HEK293T (cell line): ENCODE data around the gene SMARCC1.

ENCODE experiments used
- ARNT ChIP-seq: fragments of 450-650 bp; IDR thresholded peaks from 2 replicates; pipeline ENCODE4 v1.6.1; 2017; ENCODE audit warnings: mild to moderate bottlenecking
- BHLHE40 ChIP-seq: fragments of 450-650 bp; IDR thresholded peaks from 2 replicates; pipeline ENCODE4 v1.6.1; 2016; ENCODE audit warnings: mild to moderate bottlenecking, moderate library complexity, borderline replicate concordance
- FOXA1 ChIP-seq: fragments of 450-650 bp; IDR thresholded peaks from 2 replicates; pipeline ENCODE4 v1.6.1; 2016; ENCODE audit warnings: mild to moderate bottlenecking
- FOXK2 ChIP-seq: fragments of 450-650 bp; IDR thresholded peaks from 2 replicates; pipeline ENCODE4 v1.6.1; 2016; ENCODE audit warnings: mild to moderate bottlenecking
- L3MBTL2 ChIP-seq: fragments of 450-650 bp; conservative IDR thresholded peaks from 2 replicates; pipeline ENCODE4 v1.6.1; 2016; ENCODE audit warnings: mild to moderate bottlenecking
- NFRKB ChIP-seq: fragments of 450-650 bp; IDR thresholded peaks from 2 replicates; pipeline ENCODE4 v1.6.1; 2016; ENCODE audit warnings: mild to moderate bottlenecking, moderate library complexity
- SP1 ChIP-seq: fragments of 450-650 bp; IDR thresholded peaks from 2 replicates; pipeline ENCODE4 v1.6.1; 2017
- SUZ12 ChIP-seq: fragments of 450-650 bp; IDR thresholded peaks from 2 replicates; pipeline ENCODE4 v1.6.1; 2016; ENCODE audit warnings: mild to moderate bottlenecking
- TARDBP ChIP-seq: fragments of 450-650 bp; IDR thresholded peaks from 2 replicates; pipeline ENCODE4 v1.6.1; 2016
- ZNF384 ChIP-seq: fragments of 450-650 bp; IDR thresholded peaks from 2 replicates; pipeline ENCODE4 v1.6.1; 2016

DNA sequence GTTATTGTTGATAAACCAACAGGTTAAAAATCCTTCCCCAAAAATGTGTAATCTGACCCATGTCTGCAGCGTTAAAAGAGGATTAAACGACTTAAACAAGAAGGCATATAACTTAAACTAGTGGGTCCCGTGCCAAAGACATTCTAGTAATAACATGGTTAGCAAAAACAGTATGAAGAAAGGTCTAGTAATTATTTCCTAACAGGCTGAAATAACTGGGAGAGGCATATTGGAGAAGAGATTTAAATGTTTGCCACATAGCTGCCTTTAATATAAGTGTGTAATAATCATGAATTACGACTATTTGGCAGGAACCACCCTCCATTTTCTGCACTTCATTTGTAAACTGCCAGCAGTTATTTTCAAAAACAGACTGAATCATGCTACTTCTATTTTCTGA, 135.3 kb downstream of the SMARCC1 start:
- TF ChIP-seq ARNT: no peak
- no peak for TF ChIP-seq BHLHE40
- no peak for TF ChIP-seq SP1
- TF ChIP-seq SUZ12: no peak
- no peak for TF ChIP-seq TARDBP
- no peak for TF ChIP-seq L3MBTL2
- no peak for TF ChIP-seq NFRKB
- TF ChIP-seq ZNF384: no peak
- no peak for TF ChIP-seq FOXK2
- TF ChIP-seq FOXA1: no peak
